HG02938 (cell line): ENCODE data around the gene BUD31.
"Not testable (repeated sequence)": the region's sequence is repeated elsewhere in the genome, so short reads cannot be mapped to it uniquely, and the experiment has no call there.

Experiments
- ATAC-seq: cut with Tn5 transposase; IDR thresholded peaks from one replicate; pipeline ENCODE4 v1.9.1; 2021; ENCODE audit warnings: mild to moderate bottlenecking, moderate library complexity; ENCODE audit not compliant: unreplicated experiment

Gene BUD31

DNA sequence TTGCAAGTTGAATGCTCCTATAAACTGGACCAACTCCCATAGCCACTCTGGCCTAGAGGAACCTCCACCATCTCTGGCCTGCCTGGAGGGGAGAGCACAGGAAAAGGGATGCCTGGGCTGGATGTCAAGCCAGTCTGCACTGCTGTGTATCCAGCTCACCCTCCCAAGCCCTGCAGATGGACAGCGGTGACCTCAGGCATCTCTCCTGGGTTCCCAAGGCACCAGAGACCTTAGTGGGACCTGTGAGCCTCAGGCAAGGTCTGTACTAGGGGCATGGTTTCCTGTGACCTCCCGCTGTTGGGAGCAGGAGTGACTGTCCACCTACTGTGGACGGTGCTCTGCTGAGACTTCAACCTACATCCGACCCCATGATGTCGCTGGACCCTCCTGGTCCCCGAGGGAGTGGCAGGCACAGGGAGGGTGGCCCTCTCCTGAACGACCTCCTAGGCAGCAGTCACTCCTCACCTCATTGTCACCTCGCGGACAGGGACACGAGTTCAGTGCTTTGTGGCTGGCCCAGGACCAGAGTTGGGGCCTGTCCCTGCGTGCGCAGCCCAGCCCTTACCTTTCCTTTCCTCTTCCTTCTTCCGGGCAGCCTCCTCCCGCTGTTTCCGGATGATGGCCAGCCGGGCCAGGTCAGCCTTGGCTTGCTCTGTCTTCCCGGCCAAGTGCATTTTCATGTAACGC is 11.3 kb upstream of the BUD31 start:
- no peak for ATAC-seq

DNA sequence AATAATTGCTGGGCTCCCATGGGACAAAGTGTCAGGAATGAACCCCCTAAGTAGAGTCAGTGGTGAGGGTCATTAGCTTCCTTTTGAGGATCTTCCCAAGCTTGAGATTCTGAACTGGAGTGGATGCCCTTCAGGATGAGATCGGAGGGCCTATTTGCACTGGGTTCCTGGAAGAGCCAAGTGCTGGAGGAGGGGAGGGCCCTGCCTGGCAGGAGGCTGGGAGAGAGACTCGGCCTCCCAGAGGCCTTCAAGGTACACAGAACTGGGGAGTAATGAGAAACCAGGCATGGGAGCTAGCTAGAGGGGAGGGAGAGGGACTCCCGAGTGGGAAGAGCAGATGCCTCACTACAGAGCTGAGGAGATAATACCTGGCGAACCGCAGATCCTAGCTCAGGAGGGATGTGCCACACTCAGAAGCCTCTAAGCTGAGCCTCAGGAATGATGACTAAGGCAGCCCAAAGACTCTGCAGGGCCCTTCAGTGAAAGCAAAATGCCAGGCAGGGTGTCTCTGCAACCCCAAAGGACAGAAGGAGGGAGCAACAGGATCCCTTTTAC is 9.8 kb upstream of the BUD31 start:
- ATAC-seq, result no peak

DNA sequence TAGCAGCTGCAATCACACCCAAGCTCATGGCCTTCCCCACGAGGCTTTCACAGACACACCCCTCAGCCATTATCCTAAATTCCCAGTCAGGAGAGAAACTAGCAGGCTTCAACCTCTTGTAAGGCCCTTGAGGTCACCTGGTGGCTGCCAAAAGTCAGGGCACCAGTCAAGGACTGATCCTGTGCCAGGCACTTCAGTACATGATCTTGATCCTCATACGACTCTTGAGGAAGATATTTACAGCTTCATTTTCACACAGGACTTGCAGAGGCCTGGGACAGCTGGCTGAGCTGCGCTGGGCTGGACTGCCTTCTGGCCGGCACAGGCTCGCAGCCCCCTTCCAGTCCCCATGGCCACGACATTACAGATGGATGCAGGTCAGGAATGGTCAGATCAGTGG is 9.2 kb upstream of the BUD31 start:
- ATAC-seq, result no peak

DNA sequence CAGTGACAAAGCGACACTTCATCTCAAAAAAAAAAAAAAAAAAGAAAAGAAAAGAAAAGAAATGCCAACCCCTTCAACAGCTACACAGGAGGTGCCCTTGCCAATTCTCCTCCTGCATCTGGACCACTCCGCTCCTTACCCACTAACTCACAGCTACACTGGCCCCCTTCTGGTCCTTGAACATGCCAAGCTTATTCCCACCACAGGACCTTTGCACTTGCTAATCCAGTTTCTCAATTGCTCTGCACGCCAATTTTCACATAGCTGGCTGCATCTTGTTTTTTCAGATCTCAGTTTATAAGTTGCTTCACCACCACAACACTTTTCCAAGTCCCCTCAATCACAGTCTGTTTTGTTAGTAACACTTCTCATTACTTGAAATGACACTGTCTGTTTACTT is 5.9 kb upstream of the BUD31 start:
- no peak for ATAC-seq

DNA sequence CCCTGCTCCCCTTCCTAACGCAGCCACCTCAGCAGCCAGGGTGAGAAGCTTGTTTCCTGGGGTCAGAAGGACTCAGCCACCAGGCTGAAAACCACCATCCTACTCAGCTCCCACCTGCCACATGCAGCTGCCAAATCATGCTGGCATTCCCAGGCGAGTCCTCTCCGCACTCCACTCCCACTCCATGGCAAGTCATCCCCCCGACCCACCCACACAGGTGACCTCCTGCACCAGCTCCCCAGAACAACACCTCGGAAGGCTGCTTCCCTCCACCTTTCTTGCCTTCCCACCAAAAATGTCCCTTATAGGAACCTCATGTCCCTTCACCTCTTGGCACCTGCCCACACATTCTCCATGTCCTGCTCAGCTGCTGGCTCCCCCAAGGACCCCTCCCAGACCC is 5.0 kb upstream of the BUD31 start:
- ATAC-seq, result no peak

DNA sequence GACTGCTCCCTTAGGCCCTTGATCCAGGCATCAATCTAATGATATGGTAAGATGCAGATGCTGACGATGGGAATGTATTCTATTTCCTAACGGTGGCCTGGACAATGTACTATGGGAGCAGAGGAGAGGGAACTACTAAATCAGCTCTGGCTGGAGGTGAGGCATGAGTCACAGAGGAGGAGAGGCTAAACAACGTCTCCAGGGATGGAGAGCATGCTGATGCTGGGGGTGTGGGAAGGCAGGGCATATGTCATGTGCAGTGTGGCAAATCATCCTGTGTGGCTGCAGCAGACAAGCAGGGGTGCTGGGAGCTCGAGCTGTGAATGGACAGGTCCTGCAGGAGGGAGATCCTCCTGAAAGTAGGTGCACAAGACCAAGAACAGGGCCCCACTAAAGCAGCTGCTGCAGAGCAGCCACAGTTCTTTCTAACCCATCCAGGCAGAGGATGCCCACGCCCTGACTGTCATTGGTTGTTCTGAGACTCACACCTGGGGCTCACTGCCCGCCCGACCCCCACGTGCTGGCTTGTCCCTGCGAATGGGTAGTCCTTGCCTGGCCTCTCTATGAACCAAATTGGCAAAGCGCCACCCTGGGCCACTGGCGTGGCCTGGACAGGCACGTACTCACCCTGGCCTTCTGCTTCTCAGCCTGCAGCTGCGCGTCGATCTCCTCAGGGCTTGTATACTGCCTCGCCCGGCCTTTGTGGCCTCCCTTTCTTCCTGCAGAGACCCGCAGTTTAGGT is 4.4 kb upstream of the BUD31 start:
- no peak for ATAC-seq

DNA sequence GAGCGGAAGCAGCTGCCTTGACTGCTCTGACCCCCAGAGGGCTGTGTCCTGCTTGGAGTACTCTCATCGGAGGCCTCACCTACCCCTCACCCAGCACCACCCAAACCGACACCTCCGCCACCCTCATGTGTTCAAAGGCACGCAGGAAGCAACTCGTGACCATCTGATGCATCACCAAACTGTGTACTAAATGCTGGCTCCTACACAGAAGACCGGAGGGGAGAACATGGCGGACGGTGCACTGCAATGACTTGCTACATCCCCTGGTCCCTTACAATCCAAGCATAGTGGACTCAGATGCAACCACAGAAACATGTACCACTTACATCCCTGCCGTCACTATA is 3.8 kb upstream of the BUD31 start:
- no peak for ATAC-seq

DNA sequence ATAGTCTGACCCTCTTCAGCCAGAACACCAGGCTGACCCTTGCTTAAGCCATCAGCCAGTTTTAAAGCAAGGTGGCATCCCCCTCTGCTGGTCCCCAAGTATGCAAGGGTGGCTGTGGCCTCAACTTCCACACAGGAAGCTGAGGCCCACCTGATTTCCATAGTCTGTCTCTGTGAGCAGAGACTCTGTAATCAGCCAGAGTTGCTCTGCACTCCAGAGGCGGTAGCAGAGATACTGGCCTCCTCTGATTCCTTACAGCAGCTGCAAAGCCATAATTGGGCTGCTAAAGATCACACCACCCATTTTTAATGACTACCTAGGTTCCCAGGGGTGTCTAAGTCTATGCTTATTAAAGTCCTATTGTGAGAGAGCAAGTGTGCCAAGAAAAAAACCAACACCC is 2.2 kb upstream of the BUD31 start:
- ATAC-seq, result no peak

DNA sequence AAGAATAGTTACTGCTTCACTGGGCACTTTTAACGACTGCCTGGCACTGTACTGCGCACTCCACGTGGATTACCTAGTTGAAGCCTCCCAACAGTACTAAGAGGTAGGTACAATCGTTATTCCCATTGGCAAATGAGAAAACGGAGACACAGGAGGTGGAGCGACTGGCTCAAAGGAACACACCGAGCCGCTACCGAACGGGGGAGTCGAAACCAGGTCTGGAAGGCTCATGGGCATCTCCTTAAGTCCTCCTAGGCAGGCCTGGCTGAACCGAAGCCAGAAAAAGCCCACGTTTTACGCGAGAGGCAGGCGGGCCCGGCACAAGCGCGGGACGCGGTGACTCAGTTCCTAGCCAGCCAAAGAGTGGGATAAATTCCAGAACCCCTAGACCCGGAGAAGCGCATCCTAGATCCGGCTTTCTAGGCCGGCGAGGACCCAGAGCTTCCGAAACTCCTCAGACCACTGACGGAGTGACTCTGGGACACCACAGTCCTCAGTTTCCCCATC is 844 bp upstream of the BUD31 start:
- peak; percentile 7 for ATAC-seq

DNA sequence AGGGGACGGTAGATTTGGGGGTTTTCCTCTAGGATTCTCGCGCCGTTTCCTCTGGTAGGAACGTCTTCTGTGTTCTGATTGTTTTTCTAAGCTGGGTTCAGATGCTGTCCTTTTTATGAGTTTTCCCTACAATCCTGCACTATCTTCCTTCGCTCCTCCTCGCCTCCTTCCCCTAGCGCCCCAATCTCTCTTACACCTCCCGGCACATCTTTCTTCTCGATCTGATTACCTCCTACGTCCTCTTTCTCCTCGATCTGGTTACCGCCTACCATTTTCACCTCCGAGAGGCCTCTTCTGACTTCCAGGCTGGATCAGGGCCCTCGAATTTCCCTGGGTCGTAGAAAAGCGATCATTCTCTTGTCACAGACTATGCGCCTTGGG is 413 bp downstream of the BUD31 start:
- ATAC-seq, result no peak

DNA sequence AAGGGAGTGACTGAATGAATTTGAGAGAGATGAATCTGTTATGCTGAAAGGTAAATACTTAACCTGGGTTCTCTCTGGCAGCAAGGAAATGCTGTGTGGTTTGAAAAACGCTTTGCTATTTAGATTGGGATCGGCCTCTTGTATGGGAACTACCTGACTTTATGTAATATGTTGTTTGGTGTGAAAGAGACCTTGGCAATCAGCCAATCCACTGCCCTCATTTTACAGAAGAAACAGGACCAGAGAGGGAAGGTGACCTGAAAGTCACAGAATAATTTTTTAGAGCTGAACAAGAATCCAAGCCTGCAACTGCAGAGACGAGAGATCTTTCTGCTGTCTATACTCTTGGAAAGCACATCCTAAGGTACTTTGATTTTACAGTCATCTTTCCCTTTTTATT is 1.0 kb downstream of the BUD31 start:
- no peak for ATAC-seq

DNA sequence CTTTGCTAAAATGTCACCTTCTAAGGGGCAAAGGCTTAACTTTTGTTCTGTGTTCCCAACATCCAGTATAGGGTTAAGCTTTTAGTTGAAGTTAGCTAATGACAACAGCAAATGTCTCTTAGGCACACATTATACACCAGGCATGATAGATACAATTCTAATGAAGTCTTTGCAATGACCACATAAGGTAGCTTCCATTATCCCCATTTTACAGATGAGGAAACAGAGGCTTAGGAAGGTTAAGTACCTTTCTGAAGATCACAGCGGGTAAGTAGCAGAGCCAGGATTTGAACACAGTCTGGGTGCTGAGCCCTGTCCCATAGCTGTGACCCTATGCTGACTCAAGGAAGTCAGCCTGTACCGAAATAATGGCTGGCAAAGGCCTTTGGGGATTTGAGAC is 1.9 kb downstream of the BUD31 start:
- no peak for ATAC-seq

DNA sequence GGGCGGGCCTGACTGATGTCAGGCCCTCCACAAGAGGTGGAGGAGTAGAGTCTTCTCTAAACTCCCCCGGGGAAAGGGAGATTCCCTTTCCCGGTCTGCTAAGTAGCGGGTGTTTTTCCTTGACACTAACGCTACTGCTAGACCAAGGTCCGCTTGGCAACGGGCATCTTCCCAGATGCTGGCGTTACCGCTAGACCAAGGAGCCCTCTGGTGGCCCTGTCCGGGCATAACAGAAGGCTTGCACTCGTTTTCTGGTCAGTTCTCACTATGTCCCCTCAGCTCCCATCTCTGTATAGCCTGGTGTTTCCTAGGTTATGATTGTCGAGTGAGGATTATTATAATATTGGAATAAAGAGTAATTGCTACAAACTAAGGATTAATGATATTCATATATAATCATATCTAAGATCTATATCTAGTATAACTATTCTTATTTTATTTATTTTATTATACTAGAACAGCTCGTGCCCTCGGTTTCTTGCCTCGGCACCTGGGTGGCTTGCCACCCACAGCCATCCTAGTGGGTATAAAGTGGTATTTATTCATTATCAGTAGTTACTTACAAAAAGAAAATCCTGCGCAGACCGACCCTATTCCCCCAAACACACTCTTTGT is 6.9 kb downstream of the BUD31 start:
- ATAC-seq, result not testable (repeated sequence)

DNA sequence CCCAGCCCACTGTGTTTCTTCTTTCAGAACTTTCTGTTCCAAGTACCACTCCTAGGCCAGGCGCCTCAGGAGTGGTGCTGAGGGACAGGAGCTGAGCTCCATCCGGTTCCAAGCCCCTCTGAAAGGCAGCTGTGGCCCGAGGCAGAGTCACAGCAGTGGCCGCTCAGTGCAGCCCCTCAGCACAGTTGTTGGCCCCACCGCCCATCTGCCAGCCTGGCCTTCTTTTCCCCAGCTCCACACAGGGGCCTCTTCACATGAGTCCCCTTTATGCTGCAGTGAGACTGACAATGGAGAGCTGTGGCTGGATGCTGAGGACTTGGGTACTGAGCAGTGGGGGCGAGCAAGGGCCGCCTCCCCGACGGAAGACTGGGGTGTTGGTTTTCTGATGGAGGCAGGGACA is 9.5 kb downstream of the BUD31 start:
- ATAC-seq, result no peak

DNA sequence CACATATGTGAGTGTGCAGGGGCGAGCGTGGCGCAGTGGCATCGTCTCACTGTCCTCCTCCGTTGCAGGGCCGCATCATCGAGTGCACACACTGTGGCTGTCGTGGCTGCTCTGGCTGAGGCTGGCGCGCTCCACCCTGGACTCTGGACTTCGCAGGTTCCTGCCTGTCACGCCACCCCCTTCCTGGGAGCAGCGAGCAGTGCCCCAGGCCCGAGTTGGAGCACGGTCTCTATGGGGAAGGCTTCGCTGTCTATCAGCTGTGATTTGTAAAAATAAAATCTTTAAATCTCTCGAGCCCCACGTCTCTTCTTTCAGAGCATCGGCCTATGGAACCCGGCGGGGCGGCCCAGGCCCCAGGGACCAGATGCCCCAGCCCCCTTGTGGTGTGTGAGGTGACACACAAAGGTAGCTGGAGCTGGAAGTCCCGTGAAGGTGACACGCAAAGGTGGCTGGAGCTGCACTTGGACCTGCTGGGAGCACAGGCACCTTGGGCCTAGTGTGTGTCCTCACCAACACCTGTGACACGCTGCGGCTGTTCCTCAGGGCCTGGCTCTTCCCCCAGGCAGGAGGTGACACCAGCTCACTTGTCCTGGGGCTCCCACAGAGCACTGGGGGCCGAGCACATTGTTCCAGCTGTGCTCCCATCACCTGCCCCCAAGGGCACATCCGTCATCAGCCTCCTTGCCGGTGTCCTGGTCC is 10.7 kb downstream of the BUD31 start:
- ATAC-seq, result no peak

DNA sequence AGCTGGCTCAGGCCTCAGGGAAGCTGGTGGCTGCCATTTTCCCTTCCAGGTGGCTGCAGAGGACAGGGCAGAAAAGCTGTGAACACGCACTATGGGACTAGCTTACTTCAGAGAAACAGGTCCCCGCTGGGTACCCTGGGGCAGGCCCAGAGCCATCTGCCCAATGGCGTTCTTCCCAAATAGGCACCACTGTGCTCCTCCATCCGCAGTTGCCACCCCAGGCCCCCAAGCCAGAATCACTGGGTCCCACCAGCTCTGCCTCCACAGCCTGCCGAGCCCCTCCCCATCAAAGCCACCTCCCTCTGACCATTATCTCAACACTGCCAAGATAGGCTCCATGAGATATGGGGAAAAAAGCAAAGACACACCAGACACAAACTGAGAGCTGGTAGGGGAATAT is 11.4 kb downstream of the BUD31 start:
- no peak for ATAC-seq

DNA sequence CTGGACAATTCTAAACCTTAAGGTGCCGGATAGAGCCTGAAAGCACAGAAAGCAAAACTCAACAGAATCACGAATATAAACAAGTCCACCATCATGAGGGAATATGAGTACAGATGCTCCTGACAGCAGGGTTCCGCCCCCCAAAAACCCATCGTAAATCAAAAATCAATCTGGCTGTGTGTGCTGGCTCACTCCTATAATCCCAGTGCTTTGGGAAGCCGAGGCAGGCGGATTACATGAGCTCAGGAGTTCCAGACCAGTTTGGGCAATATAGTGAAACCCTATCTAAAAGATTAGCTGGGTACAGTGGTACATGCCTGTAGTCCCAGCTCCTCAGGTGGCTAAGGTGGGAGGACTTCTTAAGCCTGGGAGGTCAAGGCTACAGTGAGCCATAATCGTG is 12.2 kb downstream of the BUD31 start:
- no peak for ATAC-seq

DNA sequence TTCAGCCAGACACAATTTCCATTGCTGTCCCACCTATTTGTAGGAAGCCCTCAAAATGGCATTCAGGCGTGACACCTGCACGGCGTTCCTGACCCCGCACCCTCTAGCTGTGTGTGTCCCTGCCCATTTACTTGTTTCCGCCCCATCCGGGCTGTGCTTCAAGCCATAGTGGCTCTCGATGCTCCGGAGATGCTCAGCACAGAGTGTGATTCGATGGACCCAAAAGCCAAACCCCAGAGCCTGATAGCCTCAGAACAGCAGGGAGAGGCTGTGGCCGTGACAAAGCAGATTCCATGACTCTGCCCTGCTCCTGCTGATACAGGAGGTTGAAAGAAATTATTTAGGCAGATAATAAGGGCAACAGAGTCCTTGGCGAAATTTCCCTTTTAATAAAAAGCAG is 13.4 kb downstream of the BUD31 start:
- ATAC-seq, result no peak

DNA sequence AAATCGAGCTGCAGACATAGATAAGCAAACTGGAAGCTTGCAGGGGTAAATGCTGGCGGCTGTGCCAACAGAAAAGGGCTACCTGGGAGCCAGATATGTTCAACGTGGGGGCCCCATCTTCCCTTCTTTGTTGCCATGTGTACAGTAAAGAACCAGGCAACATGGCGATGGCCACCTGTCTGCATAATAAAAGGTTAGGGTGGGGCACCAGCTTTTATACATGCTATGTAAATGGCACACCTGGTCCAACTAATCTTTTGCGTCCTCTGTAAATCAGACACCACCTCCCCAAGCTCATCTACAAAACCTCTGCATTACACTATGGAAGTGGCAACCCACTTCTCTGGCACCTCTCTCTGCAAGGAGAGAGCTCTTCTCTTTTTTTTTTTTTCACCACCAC is 13.9 kb downstream of the BUD31 start:
- no peak for ATAC-seq

DNA sequence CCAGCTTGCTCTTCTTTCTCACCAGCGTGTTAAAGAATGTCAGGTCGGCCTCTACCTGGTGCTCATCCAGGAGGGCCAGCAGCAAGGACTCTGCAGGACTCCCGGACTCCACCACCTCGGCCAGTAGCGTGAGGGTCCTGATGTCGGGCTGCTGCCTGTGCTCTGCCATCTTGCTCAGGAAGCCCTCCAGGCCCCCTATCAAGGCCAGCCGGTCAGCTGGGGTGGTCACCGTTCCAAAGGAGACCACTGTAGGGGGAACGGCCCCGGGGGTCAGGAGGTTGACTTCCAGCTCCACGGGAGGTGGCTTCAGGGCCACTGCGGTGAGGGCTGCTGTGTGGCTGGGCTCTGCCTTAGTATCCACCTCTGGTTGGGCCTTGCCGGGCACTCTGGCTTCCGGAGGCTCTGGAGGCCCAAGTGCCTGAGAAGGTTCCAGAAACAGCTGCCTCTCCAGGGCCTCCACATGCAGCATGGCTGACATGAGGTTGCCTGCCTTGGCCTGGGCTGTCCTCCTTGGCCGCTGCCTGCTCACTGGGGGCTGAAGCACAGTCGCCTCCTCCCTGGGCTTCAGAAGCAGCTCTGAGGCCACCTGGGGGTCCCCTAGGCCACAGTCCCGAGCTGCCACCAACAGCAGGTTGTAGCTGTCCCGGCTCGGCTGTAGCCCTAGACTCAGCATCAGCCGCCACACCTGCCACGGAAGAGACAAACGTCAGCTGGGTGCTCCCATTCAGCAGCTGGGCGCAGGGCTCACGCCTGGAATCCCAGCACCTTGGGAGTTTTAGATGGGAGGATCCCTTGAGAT is 16.4 kb downstream of the BUD31 start:
- ATAC-seq, result no peak
